GM15510 (cell line): ENCODE results near the gene ADAMTSL5.

ENCODE experiments used
- POLR2A ChIP-seq: IDR thresholded peaks from 3 replicates; pipeline ENCODE4 v1.6.1; 2011; ENCODE audit warnings: borderline replicate concordance; ENCODE audit not compliant: insufficient read length; ENCODE audit errors: extremely low read depth

Gene ADAMTSL5

GRCh38 chr19:1509602-1510441 lies 3.0 kb downstream of the ADAMTSL5 start:
- TF ChIP-seq POLR2A, result no peak

DNA sequence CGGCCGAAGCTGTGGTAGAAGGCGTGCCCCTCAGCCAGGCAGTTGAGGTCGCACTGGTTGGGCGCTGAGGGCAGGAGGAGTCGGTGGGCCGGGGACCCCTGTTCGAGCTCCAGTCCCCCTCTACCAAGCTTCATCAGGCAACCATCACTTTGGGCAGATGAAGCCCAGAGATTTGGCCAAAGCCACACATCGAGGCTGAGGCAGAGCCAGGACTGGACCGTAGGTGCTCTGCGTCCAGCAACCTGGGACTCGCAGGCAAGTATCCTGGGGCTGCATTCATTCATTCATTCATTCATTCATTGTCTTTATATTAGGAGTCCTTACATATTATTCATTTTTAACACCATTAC lies 4.3 kb downstream of the ADAMTSL5 start:
- no peak for TF ChIP-seq POLR2A

- TF ChIP-seq POLR2A, result no peak
Measured at GRCh38 chr19:1507763-1508506, 4.9 kb downstream of the ADAMTSL5 start.

- TF ChIP-seq POLR2A, result no peak
Measured at GRCh38 chr19:1507192-1507660, 5.6 kb downstream of the ADAMTSL5 start.

DNA sequence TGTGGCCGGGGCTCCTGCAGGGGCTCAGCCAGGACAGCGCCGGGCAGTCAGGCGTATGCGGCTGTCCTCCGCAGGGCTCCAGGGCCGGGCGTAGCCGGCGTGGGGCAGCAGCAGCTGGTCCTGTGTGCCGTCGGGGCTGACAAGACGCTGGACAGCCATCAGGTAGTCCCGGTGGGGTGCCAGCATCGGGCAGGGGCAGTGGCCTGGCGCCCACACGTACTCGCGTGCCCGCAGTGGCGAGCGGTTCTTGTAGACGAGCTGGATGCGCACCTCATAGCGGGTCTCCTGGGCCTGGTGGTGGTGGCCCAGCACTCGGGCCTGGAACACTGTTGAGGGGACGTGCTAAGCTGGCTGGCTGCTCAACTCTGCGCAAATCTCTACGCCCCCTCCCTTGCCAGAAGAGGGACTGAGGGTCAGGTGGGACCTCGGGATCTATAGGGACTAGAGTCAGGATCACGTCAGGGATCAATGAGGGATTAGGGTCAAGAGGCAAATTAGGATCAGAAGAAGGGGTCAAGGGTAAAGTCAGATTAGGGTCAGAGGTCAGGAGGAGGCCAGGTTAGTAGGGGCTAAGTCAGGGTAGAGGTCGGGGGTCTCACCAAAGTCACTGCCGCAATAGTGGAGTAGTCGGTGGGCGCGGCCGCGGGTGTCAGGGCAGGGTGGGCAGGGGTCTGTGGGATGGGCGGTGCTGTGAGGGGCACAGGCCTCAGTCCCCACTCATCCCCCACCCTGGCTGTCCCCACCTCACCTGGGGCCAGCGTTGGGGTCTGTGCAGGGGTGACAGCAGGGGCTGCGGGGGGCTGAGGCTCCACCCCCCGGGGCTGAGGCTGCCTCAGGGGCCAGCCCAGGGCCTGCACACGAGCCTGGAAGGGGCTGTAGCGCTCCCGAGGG lies 6.6 kb downstream of the ADAMTSL5 start:
- no peak for TF ChIP-seq POLR2A

GRCh38 chr19:1505012-1505411 lies 7.8 kb downstream of the ADAMTSL5 start:
- no peak for TF ChIP-seq POLR2A

DNA sequence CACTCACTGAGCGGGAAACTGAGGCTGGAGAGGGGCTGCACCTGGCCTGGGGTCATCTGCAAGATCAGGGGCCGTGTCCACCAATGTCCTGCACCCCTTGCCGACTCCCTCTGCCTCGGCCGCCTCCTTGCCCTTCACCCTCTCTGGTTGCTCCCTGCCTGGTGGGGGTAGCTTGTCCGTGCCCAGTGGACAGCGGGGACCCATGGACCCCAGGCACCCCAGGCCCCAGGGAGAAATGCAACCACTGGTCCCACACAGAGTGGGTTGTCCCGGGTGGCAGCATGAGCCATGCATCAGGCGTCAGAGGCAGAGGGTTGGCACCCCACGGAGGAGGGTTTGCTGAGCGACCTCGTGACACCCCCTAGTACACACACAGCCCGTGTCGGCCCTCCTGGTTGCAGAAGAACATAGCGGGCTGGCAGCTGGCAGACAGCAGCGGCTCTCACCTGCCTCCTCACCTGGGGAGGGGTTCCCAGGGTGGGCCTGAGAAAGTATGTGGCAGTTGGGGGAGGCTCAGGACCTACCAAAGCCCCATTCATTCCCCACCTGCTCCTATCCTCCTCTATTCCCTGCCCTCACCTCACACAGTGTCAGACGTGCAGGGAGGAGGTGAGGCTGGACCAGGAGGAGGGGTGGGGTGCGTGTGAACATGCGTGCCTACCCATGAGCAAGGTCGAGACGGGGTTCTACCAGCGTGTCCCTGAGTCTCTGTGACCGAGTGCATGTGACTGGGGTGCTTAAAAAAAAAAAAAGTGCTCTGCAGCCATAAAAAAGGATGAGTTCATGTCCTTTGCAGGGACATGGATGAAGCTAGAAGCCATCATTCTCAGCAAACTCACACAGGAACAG lies 8.7 kb downstream of the ADAMTSL5 start:
- no peak for TF ChIP-seq POLR2A

GRCh38 chr19:1503089-1503924 lies 9.5 kb downstream of the ADAMTSL5 start:
- no peak for TF ChIP-seq POLR2A

DNA sequence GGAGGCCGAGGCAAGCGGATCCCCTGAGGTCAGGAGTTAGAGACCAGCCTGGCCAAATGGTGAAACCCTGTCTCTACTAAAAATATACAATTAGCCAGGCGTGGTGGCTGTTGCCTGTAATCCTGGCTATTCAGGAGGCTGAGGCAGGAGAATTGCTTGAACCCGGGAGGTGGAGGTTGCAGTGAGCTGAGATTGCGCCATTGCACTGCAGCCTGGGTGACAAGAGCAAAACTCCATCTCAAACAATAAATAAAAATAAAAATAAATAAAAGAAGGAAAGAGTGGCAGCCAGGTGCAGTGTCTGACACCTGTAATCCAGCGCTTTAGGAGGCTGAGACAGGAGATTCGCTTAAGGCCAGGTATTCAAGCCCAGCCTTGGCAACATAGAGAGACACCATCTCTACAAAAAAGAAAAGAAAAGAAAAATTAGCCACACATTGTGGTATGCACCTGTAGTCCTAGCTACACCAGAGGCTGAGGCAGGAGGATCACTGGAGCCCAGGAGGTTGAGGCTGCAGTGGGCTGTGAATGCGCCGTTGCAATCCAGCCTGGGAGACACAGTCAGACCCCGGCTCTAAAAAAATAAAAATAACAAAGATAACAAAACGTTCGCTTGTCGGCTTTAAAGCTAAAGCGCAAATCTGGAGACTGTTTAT lies 10.3 kb downstream of the ADAMTSL5 start:
- TF ChIP-seq POLR2A, result no peak

GRCh38 chr19:1501200-1501595 lies 11.6 kb downstream of the ADAMTSL5 start:
- no peak for TF ChIP-seq POLR2A

DNA sequence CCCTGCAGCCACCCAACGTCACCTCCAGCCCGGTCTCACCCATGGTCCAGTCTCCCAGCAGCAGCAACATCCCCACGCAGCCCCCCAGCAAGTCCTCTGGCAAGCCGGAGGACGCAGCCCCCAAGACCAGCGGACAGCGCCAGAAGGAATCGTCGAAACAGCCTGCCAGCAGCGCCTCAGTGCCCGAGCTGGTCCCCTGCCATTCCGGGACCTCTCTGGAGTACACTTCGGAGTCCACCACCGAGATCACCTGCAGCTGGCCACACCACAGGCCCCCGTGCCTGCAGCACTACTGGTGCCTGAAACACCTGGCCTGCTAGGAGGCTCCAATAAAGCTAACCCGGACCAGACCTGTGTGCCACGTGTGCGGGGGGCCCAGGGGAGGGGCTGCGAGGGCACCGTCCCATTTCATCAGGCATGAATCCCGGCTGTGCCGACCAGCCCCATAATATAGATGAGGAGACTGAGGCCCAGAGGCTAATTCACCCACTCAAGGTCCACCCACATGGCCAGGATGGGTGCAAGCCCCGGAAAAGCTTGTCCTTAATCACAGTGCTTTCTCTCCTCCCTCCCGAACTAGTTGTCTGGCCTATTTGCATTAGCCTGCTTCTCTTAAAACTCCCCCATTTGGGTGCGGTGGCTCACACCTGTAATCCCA lies 15.1 kb downstream of the ADAMTSL5 start:
- TF ChIP-seq POLR2A, result no peak
